Gastrocnemius medialis (tissue), 4 donors: Measurements from ENCODE around the gene SLC36A2. TPM values are rescaled to one million over a fixed set of nuclear protein-coding genes. Genes with fewer than 3 reads are reported as not detected.

Source experiments
- ATAC-seq, 2 donors: fragments of 150-250 bp; one replicate each; pipeline ENCODE4 v1.9.1; 2016
- DNase-seq, 2 donors: peaks; one replicate each; pipeline ENCODE4 v3.0.0-alpha.2; 2019
- H3K27ac ChIP-seq, 4 donors: fragments of 200-600 bp; sonication (generic); 1 replicate in 1 of 4; 2 replicates in 3 of 4; pipeline ENCODE4 v1.5.1; 2016 to 2018; ENCODE audit warnings: mild to moderate bottlenecking in 2 of 4, moderate library complexity in 1 of 4
- H3K27me3 ChIP-seq, 3 donors: fragments of 200-600 bp; sonication (generic) in 2 of 3; 1 replicate in 1 of 3; 2 replicates in 2 of 3; pipeline versions ENCODE4 v1.5.1 to v1.6.0; 2016 to 2019; ENCODE audit warnings: mild to moderate bottlenecking in 1 of 3, moderate library complexity in 1 of 3
- H3K36me3 ChIP-seq, 2 donors: fragments of 200-600 bp; sonication (generic) in 1 of 2; one replicate each; pipeline ENCODE4 v1.5.1; 2017 to 2018
- H3K4me1 ChIP-seq, 2 donors: fragments of 200-600 bp; sonication (generic) in 1 of 2; one replicate each; pipeline ENCODE4 v1.5.1; 2016 to 2017; ENCODE audit warnings: mild to moderate bottlenecking in 2 of 2
- H3K4me3 ChIP-seq, 4 donors: fragments of 200-600 bp; sonication (generic) in 3 of 4; 1 replicate in 1 of 4; 2 replicates in 3 of 4; pipeline ENCODE4 v1.5.1; 2016 to 2019; ENCODE audit warnings: mild to moderate bottlenecking in 2 of 4
- H3K9me3 ChIP-seq, 3 donors: fragments of 200-600 bp; sonication (generic) in 2 of 3; 1 replicate in 1 of 3; 2 replicates in 2 of 3; pipeline ENCODE4 v1.5.1; 2016 to 2019
- POLR2A ChIP-seq, 2 donors: fragments of 450-650 bp; IDR thresholded peaks; one replicate each; pipeline ENCODE4 v1.6.1; 2017; ENCODE audit warnings: antibody characterized with exemption in 2 of 2, mild to moderate bottlenecking in 2 of 2, moderate library complexity in 2 of 2
- in situ Hi-C, 4 donors: fragments of 200-750 bp; cut with MboI; loops; one replicate each; pipeline versions ENCODE4 v1.15.0 to v1.8.0; 2017; ENCODE audit warnings: low sequenced_read_pairs in 4 of 4
- intact Hi-C: fragments of 100-400 bp; cut with DNase I; formaldehyde crosslinking; loops from one replicate; pipeline ENCODE4 v1.15.1; 2023; ENCODE audit warnings: low total_unique reads
- total RNA-seq, 4 donors: library from RNA; depleted of rRNA; stranded (reverse); fragments of >200 nt; gene quantifications; one replicate each; pipeline versions ENCODE4 v1.1.0 to v1.2.3, GENCODE V29; 2016
- TF ChIP-seq, protein P1 (sequence below), 5 experiments: fragments of 450-650 bp in 3 of 5; fragments of 200-600 bp in 2 of 5; sonication (generic) in 2 of 5; IDR thresholded peaks in 4 of 5; conservative IDR thresholded peaks in 1 of 5; 1 replicate in 4 of 5; 2 replicates in 1 of 5; pipeline ENCODE4 v1.5.1; 2016 to 2019; ENCODE audit warnings: antibody characterized with exemption in 5 of 5, mild to moderate bottlenecking in 3 of 5, moderate library complexity in 3 of 5

Gene SLC36A2
- total RNA-seq, 4 donors from 2014 or later, result 8.8 to 22.9 (median 16.4) TPM

DNA sequence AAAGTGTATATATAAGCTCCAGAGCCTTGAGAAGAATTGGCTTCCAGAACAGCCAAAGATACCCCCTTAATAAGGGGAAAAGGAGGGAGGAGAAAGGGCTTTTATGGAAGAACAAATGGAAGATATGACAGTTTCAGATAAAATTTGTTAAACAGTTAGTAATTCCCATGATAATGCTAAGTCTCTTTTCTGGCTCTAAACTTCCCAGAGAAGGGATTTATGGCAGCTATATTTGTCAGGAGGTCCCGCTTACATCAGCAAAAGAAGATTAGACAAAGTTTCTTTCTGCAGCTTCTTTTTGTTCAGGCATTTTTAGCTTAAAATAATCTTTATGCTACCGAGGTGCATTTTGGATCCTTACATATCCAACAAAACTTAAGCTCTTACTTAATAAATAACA, 29.5 kb downstream of the SLC36A2 start:
- intact Hi-C loops, result no loop called here

DNA sequence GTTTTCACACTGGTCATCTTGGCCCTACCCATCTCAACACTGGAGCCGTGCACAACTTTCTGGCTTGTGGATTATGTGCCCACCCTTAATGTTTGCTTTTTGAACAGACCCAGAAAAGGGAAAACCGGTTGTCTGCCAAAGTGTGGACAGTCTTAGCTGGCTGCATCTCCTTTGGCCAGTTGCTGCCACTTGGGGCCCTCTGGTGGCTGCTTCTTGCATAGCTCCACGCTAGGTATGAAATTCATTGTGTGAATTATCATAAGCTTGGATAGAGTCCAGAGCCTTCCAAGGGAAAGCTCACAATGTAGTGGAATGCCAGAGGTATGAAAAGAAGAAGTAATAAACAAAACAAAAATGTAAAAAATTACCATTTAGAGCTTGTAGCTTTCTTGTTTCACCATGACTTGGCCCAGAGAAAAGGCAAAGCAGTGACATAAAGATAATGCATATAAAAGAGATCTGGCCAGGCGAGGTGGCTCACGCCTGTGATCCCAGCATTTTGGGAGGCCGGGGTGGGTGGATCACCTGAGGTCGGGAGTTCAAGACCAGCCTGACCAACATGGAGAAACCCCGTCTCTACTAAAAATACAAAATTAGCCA, 31.3 kb downstream of the SLC36A2 start:
- H3K27ac ChIP-seq, result peak overlapping the region in 2 of 4 donors; percentile 24 to 52
- in situ Hi-C loops (no loop called here), intact Hi-C loops (no loop called here)
- no peaks in the 10 kb centered on the region for H3K27me3 ChIP-seq
- TF ChIP-seq, protein P1, sequence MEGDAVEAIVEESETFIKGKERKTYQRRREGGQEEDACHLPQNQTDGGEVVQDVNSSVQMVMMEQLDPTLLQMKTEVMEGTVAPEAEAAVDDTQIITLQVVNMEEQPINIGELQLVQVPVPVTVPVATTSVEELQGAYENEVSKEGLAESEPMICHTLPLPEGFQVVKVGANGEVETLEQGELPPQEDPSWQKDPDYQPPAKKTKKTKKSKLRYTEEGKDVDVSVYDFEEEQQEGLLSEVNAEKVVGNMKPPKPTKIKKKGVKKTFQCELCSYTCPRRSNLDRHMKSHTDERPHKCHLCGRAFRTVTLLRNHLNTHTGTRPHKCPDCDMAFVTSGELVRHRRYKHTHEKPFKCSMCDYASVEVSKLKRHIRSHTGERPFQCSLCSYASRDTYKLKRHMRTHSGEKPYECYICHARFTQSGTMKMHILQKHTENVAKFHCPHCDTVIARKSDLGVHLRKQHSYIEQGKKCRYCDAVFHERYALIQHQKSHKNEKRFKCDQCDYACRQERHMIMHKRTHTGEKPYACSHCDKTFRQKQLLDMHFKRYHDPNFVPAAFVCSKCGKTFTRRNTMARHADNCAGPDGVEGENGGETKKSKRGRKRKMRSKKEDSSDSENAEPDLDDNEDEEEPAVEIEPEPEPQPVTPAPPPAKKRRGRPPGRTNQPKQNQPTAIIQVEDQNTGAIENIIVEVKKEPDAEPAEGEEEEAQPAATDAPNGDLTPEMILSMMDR (IDR thresholded peaks at IDR 0.05 in 4 of 5, conservative IDR thresholded peaks at IDR 0.05 in 1 of 5), result peak; percentile 72 to 95 (median 78)
- TF ChIP-seq POLR2A (IDR thresholded peaks at IDR 0.05), result no peak
- peak; percentile 32 to 77 for DNase-seq
- H3K9me3 ChIP-seq, result no peaks in the 10 kb centered on the region
- H3K4me3 ChIP-seq, result no peak overlapping the region
- peaks cover 0 to 23% of the 10 kb centered on the region in 2 donors for H3K36me3 ChIP-seq
- no peaks in the 10 kb centered on the region for H3K4me1 ChIP-seq
- peak; percentile 63 to 81 for ATAC-seq

More for the DNA sequence above, 29.5 kb downstream of the SLC36A2 start:
- in situ Hi-C loops, result no loop called here
- TF ChIP-seq POLR2A (IDR thresholded peaks at IDR 0.05), result no peak
- TF ChIP-seq, protein P1 (IDR thresholded peaks at IDR 0.05 in 4 of 5, conservative IDR thresholded peaks at IDR 0.05 in 1 of 5), result no peak
- DNase-seq (no peak), ATAC-seq (no peak)
- Histone ChIP-seq H3K27me3 (no peaks in the 10 kb centered on the region), H3K4me3 (no peak overlapping the region), H3K36me3 (peaks cover 0 to 30% of the 10 kb centered on the region in 2 donors), H3K9me3 (no peaks in the 10 kb centered on the region), H3K27ac (peak overlapping the region in 3 of 4 donors; percentile 5 to 52 (median 38)), H3K4me1 (peaks cover 8 to 11% of the 10 kb centered on the region in 2 donors)

- intact Hi-C loops (no loop called here), in situ Hi-C loops (no loop called here)
- Histone ChIP-seq H3K36me3 (peaks cover 0 to 7% of the 10 kb centered on the region in 2 donors), H3K4me1 (no peaks in the 10 kb centered on the region), H3K27ac (no peak overlapping the region), H3K27me3 (no peaks in the 10 kb centered on the region), H3K9me3 (no peaks in the 10 kb centered on the region), H3K4me3 (no peak overlapping the region)
- DNase-seq (no peak), ATAC-seq (no peak)
- TF ChIP-seq, protein P1 (IDR thresholded peaks at IDR 0.05 in 4 of 5, conservative IDR thresholded peaks at IDR 0.05 in 1 of 5), result no peak
- no peak for TF ChIP-seq POLR2A (IDR thresholded peaks at IDR 0.05)
Observed at GRCh38 chr5:151313357-151313756, 34.0 kb downstream of the SLC36A2 start.

GRCh38 chr5:151312756-151313324, 34.5 kb downstream of the SLC36A2 start:
- no peak for ATAC-seq
- in situ Hi-C loops, result no loop called here

More at GRCh38 chr5:151312756-151313324, 34.5 kb downstream of the SLC36A2 start:
- Histone ChIP-seq H3K36me3 (peaks cover 0 to 4% of the 10 kb centered on the region in 2 donors), H3K4me1 (no peaks in the 10 kb centered on the region), H3K4me3 (no peak overlapping the region), H3K27me3 (no peaks in the 10 kb centered on the region), H3K27ac (no peak overlapping the region), H3K9me3 (no peaks in the 10 kb centered on the region)
- TF ChIP-seq, protein P1 (IDR thresholded peaks at IDR 0.05 in 4 of 5, conservative IDR thresholded peaks at IDR 0.05 in 1 of 5), result no peak
- no peak for TF ChIP-seq POLR2A (IDR thresholded peaks at IDR 0.05)
- no peak for DNase-seq
- intact Hi-C loops, result no loop called here
